OCI-M2 (cell line): Measurements from ENCODE around the gene GIMAP8.

Source experiments
- DNase-seq: peaks from one replicate; lab custom pipeline; 2025; ENCODE audit not compliant: unreplicated experiment; lab: John Stamatoyannopoulos, UW

The GIMAP8 gene

DNA sequence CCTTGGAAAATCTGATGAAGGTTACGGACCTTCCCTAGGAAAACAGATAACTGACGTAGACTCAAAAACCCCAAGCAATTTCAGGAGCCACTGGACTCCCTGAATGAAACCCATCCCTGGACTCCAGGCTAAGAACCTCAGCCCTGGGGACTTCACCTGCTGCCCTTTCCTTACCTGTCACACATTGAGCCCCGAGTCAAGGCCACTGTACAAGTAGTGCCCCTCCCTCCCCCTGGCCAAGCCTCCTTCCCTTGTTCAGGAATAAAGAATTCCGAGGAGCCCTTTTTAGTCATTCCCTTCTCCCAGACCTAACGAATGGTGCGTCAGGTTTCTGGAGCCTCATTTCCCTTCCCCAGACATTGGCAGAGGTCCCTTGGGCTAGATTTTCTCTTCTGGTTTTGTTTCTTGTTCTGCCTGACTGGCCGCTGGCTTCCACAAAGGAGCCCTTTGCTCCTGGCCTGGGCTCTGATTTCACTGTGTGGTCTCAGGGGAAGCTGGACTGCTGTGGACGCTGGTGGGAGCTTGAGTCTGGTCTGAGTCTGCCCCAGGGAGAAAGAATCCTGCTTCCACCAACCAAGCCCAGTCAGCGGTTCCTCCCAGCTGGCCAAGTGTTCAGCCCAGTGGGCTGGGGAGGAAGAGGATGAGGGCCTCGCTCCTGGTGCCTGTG lies 39.6 kb upstream of the GIMAP8 start:
- no peak for DNase-seq

GRCh38 chr7:150411606-150412005 lies 38.8 kb upstream of the GIMAP8 start:
- DNase-seq, result no peak

- no peak for DNase-seq
These were observed 38.4 kb upstream of the GIMAP8 start for GRCh38 chr7:150412016-150412415.

- no peak for DNase-seq
These were observed 37.6 kb upstream of the GIMAP8 start for GRCh38 chr7:150412518-150413488.

DNA sequence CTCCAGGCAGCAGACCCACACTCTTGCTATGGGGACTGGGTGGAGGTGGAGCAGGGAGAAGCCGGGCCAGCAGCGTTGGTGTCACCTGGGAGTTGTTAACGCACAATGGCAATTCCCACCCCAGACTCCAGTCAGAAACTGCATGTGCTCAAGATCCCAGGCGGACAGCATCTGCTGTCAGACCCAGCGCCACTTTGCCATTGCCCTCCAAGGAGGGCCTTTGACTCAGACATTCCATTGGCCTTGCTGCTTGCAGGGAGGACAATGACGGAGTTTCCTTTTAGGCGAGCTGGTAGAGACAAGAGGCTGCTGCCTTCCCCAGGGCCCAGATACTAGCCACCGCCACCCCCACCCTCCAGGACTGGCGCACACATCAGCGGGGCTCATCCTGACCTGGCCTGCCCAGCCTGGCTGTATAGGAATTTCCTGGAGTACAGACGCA lies 36.8 kb upstream of the GIMAP8 start:
- no peak for DNase-seq

DNA sequence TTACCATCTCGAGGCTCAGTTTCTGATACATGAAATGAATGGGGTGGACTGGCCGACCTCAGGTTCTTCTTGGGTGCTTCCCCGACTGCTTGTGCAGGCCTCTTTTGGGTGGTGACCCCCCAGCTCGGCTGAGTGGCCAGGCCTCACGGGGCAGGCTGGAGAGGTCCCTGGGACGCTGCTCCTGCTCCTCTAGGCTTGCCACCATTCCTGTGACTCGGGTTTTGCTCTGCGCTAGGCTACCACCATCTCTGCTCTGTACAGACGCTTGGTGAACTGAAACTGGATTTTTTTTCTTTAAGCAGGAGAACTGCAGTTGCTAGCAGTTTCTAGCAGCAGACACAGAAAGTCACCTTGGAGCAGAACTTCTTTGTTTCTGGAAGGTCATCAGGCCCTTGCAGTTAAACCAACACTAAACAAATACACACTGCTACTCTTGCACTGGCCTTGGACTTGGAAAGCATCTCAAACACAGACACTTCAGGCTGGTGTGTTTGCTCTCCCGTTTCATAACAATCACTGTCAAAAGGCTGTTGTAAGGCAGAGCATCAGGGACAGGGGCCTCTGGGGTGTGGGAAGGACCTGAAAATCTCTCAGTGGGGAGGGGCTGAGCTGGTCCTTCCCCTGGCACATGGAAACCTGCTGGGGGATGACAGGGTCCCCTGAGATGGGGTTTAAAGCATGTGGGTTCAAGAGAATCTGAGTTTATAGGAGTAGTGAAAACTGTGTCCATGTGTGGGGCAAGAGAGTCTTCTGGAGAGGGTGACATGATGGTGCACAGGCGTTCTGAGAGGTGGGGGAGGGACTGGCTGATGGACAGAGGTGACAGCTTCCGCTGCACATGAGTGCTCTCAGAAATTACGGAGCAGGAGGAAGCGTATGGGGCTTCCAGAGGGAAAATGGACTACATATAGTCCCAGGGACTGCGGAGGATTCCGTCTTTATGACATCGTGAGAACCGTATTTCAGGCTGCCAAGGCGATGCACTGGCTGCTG lies 35.0 kb upstream of the GIMAP8 start:
- no peak for DNase-seq

- DNase-seq, result no peak
These were observed 33.2 kb upstream of the GIMAP8 start for GRCh38 chr7:150417239-150417638.

DNA sequence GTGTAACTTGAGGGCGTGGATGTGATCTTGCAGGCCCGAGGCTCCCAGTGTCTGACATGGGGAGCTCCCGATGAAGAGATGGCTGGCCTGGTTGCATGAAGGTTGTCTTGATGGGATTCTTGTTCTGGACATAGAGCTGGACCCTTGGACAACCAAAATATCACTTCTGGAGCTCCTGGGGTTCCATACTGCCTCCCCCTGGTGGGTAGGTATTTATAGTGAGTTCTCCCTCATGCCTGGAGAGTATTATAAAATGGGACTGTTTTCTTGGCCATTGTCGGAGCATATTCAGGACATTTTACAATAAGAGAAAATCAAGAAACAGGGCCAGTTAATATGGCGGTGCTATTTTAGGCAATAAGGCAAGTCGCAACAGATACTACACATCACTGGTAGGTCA lies 32.6 kb upstream of the GIMAP8 start:
- DNase-seq, result no peak

DNA sequence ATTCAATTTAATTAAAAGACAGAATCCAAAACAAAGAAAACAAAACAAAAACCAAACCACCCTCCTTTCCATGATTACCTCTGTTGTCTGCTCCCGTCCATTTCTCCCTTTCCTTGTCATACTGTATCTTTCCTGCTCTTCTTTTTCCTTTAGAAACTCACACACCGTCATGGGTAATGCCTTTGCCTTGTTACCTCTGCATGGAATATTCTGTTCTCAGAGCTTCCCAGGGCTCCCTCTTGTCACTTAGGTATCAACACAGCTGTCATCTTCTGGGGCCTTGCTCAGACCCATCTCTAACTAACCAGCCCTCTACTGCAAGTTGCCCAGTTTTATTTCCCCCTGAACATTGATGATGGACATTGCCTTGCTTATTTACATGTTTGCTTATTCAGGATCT lies 30.2 kb upstream of the GIMAP8 start:
- DNase-seq, result no peak

GRCh38 chr7:150420987-150421674 lies 29.3 kb upstream of the GIMAP8 start:
- peak; percentile 53 for DNase-seq

- DNase-seq, result no peak
These were observed 28.6 kb upstream of the GIMAP8 start for GRCh38 chr7:150421831-150422230.

DNA sequence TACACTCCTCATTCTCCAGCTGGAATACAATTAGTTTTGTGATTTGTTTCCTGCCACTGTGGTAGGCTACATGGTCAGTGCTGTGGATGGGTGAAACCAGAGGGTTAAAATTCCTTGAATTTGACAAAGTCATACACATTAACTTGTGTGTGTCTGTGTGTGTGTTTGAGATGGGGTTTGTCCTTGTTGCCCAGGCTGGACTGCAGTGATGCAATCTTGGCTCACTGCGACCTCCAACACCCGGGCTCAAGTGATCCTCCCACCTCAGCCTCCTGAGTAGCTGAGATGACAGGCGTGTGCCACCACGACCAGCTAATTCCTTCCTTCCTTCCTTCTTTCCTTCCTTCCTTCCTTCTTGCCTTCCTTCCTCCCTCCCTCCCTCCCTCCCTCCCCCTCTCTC lies 24.8 kb upstream of the GIMAP8 start:
- DNase-seq, result no peak

DNA sequence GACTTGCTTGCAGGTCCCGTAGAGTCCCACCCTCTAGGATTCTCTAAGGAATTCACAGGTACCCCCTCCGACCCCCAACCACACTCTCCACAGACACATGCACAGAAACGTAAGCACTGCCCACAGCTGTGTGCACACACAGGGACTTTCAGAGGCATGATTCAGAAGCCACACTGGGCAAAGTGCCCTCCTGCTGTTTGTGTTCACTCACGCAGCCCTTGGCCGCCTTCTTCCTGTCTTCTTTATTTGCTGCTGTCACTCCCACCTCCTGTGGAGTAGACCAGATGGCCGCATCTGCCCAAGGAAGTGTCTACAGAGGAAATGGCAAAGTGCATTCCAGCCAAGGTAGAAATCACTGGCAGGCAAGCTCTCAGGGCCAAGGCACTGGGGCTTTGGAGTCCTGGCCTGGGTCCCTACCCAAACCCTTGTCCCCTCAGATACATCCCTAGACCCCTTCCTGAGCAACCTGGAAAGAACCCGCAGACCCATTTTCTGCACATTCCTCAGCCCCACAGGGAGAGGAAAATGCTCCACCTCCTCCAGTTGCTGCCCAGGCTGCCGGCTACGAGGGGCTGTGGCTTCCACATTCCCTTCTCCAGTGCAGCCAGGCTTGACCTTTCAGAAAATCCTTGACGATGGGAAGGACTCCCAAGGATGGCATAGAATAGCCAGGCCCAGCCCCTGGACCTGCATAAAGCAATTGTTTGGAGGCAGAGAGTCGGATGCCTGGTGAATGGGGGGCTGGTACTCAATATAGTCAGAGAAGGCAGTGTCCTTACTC lies 21.6 kb upstream of the GIMAP8 start:
- no peak for DNase-seq

DNA sequence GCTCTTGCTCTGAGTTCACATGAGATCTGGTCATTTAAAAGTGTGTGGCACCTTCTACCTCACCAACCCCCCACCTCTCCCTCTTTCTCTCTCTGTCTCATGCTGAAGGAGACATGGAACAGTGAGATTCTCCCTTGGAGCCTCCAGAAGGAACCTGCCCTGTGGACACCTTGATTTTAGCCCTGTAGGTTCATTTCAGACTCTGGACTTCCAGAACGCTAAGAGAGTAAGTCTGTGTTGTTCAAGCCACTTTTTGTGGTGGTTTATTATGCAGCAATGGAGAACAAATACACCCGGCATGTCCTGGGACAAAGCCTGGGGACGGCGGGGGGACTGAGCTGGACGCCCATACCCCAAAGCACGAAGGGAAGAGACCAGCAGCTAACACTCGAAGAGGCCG lies 20.7 kb upstream of the GIMAP8 start:
- DNase-seq, result no peak

GRCh38 chr7:150430465-150431085 lies 19.9 kb upstream of the GIMAP8 start:
- DNase-seq, result no peak

DNA sequence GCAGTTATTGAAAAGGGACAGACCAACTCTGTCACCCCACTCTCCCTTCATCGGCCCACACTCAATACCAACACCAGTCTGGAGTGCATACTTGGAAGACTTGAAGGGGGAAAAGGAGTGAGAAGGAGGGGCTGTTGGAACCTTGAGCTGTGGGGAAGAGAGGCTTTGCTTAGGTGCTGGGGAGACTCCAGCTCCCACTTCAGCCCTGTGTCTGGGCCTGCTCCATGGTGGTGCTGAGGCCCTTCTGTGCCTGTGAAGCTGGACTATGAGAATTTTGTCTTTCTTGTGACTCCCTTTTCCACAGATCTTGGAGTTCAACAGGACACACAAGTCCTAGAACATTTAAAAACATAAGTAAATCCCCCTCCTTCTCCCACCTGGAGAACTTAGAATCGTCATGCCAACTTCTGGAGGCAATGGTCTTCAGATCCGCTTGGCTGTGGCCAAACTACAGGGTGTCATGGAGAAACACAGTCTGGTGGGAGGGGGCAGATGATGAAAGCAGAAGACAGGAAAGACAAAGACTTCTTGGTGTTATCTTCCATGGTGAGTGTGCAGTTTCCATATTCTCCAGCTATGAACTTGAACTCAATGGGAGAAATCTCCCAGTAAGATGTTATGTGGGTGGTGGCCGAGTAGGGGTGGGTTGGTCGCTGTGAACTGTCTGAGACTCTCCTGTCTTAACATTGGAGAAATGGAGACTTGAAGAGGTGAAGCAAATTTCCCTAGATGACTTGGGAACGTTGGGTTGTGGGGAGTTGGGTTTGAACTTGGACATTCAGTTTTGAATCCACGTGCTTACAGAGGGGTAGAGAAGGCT lies 18.4 kb upstream of the GIMAP8 start:
- DNase-seq, result no peak

- no peak for DNase-seq
These were observed 17.2 kb upstream of the GIMAP8 start for GRCh38 chr7:150432915-150433892.
